NOMO-1 treated with DMSO at 0.1 percent for 48 hours (cell line): ENCODE measurements around the gene CADPS2.

Experiments used
- DNase-seq: peaks from one replicate; lab custom pipeline; 2025; ENCODE audit not compliant: unreplicated experiment; lab: John Stamatoyannopoulos, UW

Gene CADPS2

GRCh38 chr7:122618585-122619189, 267.6 kb downstream of the CADPS2 start:
- DNase-seq = no peak

- no peak for DNase-seq
These were observed 269.3 kb downstream of the CADPS2 start for GRCh38 chr7:122616951-122617350.

- no peak for DNase-seq
These were observed 280.3 kb downstream of the CADPS2 start for GRCh38 chr7:122605929-122606328.

- no peak for DNase-seq
These were observed 282.0 kb downstream of the CADPS2 start for GRCh38 chr7:122604251-122604650.

GRCh38 chr7:122602800-122603199, 283.5 kb downstream of the CADPS2 start:
- no peak for DNase-seq

- DNase-seq = no peak
These were observed 285.6 kb downstream of the CADPS2 start for GRCh38 chr7:122600630-122601029.

GRCh38 chr7:122600042-122600441, 286.2 kb downstream of the CADPS2 start:
- no peak for DNase-seq

GRCh38 chr7:122597277-122597676, 289.0 kb downstream of the CADPS2 start:
- DNase-seq = no peak

GRCh38 chr7:122595885-122596284, 290.4 kb downstream of the CADPS2 start:
- DNase-seq = no peak

- no peak for DNase-seq
These were observed 297.6 kb downstream of the CADPS2 start for GRCh38 chr7:122588621-122589020.

- no peak for DNase-seq
These were observed 301.5 kb downstream of the CADPS2 start for GRCh38 chr7:122584676-122585251.

- DNase-seq = no peak
These were observed 307.9 kb downstream of the CADPS2 start for GRCh38 chr7:122578350-122578749.

- DNase-seq = no peak
These were observed 308.7 kb downstream of the CADPS2 start for GRCh38 chr7:122577449-122578003.

- no peak for DNase-seq
These were observed 313.6 kb downstream of the CADPS2 start for GRCh38 chr7:122572706-122573105.

GRCh38 chr7:122561326-122561725, 324.9 kb downstream of the CADPS2 start:
- no peak for DNase-seq

- no peak for DNase-seq
These were observed 329.3 kb downstream of the CADPS2 start for GRCh38 chr7:122556873-122557542.

- no peak for DNase-seq
These were observed 330.0 kb downstream of the CADPS2 start for GRCh38 chr7:122556219-122556618.

- DNase-seq = no peak
These were observed 332.5 kb downstream of the CADPS2 start for GRCh38 chr7:122553761-122554160.

GRCh38 chr7:122552769-122553168, 333.5 kb downstream of the CADPS2 start:
- DNase-seq = no peak

GRCh38 chr7:122550545-122550944, 335.7 kb downstream of the CADPS2 start:
- no peak for DNase-seq

- DNase-seq = no peak
These were observed 336.7 kb downstream of the CADPS2 start for GRCh38 chr7:122549578-122549977.

GRCh38 chr7:122546496-122546895, 339.8 kb downstream of the CADPS2 start:
- DNase-seq = no peak
